ENCODE results near the gene GHR.

The GHR gene

GRCh38 chr5:42454216-42454995 is 31.2 kb downstream of the GHR start:
- H3K4me3 ChIP-seq (ENCODE audit: control insufficient read depth, low read depth, low read length), result no peak overlapping the region
- no peak for DNase-seq (ENCODE audit: low read depth)
- TF ChIP-seq CTCF (IDR thresholded peaks at IDR 0.05; ENCODE audit: control insufficient read depth, insufficient read depth, low read depth, low read length, missing control alignments), result no peak

GRCh38 chr5:42461033-42461432 is 37.8 kb downstream of the GHR start:
- no peak for TF ChIP-seq CTCF (IDR thresholded peaks at IDR 0.05; ENCODE audit: control insufficient read depth, insufficient read depth, low read depth, low read length, missing control alignments)
- no peak for DNase-seq (ENCODE audit: low read depth)
- no peak overlapping the region for H3K4me3 ChIP-seq (ENCODE audit: control insufficient read depth, low read depth, low read length)

GRCh38 chr5:42461507-42461906 is 38.3 kb downstream of the GHR start:
- no peak overlapping the region for H3K4me3 ChIP-seq (ENCODE audit: control insufficient read depth, low read depth, low read length)
- TF ChIP-seq CTCF (IDR thresholded peaks at IDR 0.05; ENCODE audit: control insufficient read depth, insufficient read depth, low read depth, low read length, missing control alignments), result no peak
- DNase-seq (ENCODE audit: low read depth), result no peak

GRCh38 chr5:42462083-42462482 is 38.8 kb downstream of the GHR start:
- DNase-seq (ENCODE audit: low read depth), result no peak
- no peak for TF ChIP-seq CTCF (IDR thresholded peaks at IDR 0.05; ENCODE audit: control insufficient read depth, insufficient read depth, low read depth, low read length, missing control alignments)
- H3K4me3 ChIP-seq (ENCODE audit: control insufficient read depth, low read depth, low read length), result no peak overlapping the region

GRCh38 chr5:42467572-42467971 is 44.3 kb downstream of the GHR start:
- DNase-seq (ENCODE audit: low read depth), result no peak
- TF ChIP-seq CTCF (IDR thresholded peaks at IDR 0.05; ENCODE audit: control insufficient read depth, insufficient read depth, low read depth, low read length, missing control alignments), result no peak
- H3K4me3 ChIP-seq (ENCODE audit: control insufficient read depth, low read depth, low read length), result no peak overlapping the region

GRCh38 chr5:42467981-42468524 is 44.8 kb downstream of the GHR start:
- DNase-seq (ENCODE audit: low read depth), result no peak
- no peak for TF ChIP-seq CTCF (IDR thresholded peaks at IDR 0.05; ENCODE audit: control insufficient read depth, insufficient read depth, low read depth, low read length, missing control alignments)
- no peak overlapping the region for H3K4me3 ChIP-seq (ENCODE audit: control insufficient read depth, low read depth, low read length)
